ENCODE results near the gene SLC24A4.

SLC24A4 gene

DNA sequence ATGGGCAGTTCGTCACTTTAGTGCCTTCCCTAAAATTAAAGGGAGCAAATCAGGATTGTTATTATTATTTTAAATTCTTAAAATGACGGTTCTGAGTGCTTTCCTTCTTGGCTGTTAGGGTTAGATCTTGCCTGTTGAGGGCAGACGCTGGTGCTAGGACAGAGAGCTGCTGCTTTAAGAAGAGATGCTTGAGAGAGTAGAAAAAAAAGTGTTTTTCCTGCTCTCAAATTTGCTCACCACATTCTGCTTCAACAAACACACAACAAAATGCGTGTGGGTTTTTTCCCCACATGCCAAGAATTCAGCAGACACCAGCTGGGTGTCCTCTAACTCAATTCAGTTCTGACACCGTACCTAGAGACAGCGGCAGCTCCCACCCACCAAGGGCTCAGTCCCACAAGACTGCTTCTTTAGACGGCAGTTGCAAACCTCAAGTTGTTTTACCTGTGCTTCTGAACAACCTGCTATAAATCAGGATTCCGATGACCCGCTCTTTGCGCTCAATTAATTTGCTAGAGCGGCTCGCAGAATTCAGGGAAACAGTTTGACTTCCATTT is 114.8 kb downstream of the SLC24A4 start:
- no peak for DNase-seq (ENCODE audit: low read depth)

- DNase-seq (ENCODE audit: low read depth), result no peak
These were observed 116.8 kb downstream of the SLC24A4 start for GRCh38 chr14:92439537-92440344.

DNA sequence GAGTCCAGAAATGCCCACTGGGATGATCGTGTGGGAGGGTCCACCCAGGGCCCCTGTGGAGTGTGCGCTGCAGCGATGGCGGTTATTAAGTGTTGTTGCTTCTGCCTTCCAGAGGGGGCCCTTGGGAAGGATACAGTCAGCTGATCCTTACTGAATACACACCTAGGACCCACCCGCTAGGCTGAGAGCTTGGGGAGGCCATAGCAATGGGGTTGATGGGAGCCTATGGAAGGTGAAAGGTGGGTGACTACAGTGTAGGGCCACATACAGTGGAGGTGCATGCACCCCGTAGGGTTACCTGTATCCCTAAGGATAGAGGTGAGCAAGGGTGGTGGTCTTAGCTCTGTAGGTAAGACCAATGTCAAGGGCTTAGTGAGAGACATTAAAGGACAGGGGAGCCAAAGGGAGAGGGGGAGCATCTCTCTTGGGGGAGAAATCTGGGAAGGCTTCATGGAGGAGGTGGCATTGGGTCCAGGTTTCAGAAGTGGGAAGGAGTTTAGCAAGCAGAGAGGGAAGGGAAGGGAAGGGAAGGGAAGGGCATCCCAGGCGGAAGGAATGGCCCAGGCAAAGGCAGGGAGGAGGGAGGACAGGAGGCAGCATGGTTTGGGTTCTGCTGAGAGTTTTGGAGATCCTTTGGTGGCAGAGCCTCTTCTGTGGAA is 117.5 kb downstream of the SLC24A4 start:
- no peak for DNase-seq (ENCODE audit: low read depth)

DNA sequence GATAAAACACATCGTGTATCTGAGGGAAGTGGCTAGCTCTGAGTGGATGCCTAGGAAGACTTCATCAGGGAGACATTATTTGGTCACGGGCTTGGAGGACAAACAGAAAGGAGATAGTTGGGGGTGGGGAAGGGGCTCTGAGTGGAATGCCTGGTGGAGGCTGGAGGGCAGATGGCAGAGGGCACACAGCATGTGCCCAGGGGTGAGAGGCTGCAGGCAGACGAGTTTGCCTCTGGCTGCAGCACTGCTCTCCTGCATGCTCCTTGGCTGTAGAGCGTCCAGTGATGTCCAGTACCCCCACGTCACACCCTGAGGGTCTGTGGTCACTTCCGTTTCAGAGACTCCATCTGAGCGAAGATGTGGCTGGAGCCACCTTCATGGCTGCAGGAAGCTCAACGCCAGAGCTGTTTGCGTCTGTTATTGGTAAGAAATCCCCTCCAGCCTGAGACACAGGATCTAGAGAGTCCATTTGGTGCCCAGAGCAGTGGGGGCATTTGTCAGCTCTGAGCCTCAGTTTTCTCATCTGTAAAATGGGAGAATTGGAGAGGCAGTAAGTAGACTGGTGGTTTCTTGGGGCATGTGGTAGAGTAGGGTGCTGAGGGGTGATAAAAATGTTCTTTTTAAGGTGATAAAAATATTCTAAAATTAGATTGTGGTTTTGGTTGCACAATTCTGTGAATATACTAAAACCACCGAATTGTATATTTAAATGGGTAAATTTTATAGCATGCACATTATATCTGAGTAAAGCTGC is 119.0 kb downstream of the SLC24A4 start:
- DNase-seq (ENCODE audit: low read depth), result no peak

GRCh38 chr14:92443167-92443566 is 120.2 kb downstream of the SLC24A4 start:
- no peak for DNase-seq (ENCODE audit: low read depth)

GRCh38 chr14:92443741-92444140 is 120.8 kb downstream of the SLC24A4 start:
- DNase-seq (ENCODE audit: low read depth), result no peak

- DNase-seq (ENCODE audit: low read depth), result no peak
These were observed 123.8 kb downstream of the SLC24A4 start for GRCh38 chr14:92446771-92447170.

GRCh38 chr14:92447416-92448197 is 124.6 kb downstream of the SLC24A4 start:
- DNase-seq (ENCODE audit: low read depth), result no peak

DNA sequence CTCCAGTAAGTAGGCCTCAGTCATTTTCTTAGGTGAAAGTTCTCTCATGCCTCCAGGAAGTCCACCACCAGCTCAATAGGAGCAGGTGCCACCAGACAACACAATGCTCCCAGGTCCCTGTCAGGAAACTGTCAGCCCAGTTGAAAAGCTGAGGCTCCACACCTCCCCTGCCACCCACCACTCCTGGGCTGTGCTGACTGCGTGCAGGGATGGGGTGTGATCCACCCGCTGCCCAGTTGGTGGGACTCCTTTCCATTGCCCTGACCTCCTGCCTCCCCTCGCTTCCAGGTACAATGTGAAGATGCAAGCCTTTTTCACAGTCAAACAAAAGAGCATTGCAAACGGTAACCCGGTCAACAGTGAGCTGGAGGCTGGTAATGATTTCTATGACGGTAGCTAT is 125.8 kb downstream of the SLC24A4 start:
- DNase-seq (ENCODE audit: low read depth), result no peak

DNA sequence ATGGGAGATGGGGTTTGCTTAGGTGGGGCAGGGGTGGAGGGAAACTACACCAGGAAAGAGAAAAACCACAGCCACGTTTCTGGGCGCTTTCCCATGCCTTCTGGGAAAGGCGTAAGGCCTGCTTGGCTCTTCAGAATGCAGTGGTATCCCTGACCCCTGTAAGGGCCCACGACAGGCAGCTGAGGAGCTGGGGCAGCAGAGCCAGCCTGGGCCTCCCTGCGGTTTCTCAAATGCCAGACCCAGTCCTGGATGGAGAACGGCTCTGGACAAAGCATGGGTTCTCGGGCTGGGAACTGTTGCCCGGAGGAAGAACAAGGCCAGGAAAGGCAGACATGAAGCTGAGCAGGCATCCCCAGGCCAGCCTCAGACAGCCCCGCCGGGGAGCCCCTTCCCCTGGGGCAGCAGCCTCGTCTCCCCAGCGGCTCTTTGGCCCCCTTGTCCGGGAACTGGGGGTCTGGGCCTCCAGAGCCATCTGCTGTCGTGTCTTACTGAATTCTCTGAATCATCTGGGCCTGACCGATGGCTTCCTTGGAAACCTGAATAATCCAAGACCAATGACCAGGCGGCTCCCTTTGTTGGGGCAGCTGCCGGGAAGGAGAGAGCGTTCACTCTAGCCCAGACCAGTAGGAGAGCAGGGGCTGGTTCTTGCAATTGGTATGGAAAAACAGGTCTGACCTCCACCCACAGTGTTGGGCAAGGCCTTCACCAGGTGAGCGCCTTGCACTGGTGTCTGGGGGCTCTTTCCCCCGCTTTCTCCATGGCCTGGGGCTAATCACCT is 126.6 kb downstream of the SLC24A4 start:
- no peak for DNase-seq (ENCODE audit: low read depth)

DNA sequence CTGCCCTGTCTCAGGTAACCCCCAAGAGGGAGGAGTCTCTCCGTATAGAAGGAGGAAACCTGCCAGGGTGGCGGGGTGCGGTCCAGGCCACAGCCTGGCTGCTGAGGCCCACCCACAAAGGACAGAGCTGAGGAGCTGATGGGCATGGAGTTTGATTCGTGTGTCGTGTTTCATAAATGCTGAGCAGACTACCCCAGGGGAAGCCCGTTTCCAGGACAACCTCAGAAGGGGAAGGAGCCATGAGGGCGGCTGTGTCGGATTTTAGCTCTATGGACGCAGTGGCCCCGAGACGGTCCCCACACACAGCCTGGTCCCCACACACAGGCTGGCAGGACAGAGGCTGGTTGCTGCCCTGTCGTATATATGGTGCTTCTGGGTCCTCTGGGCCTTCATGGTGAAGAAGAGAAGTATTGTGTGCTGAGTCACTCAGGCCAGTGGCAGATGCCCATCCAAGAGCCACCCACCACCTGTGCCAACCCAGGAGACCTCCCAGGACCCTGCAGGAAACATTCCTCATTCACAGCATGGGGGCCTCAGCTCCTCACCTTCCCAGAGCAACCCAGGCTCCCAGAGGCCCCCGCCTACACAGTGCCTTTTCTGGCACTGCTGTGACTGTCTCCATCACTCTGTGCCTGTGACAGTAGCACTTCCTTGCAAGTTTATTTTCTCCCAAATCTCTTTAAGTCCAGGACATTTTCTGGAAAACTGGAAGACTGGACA is 127.5 kb downstream of the SLC24A4 start:
- no peak for DNase-seq (ENCODE audit: low read depth)

- DNase-seq (ENCODE audit: low read depth), result no peak
These were observed 128.3 kb downstream of the SLC24A4 start for GRCh38 chr14:92451245-92451644.

DNA sequence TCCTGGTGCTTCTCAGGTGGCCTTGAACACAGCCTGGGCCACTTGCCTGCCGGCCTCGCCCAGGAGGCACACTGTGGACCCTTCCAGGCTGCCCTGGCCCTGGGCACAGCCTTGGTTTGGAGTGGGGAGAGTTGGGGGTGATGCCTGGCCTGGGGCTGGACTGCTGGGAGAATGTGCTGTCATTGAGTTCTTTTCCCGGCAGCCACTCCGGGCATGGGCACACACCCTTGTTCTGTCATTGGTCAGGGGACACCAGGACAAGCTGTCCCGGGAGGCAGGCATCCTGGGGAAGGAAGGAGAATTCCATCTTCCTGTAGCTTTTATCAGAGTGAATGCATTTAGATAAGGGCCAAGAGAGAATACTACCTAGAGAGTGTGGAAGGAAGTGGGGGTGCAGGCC is 128.8 kb downstream of the SLC24A4 start:
- DNase-seq (ENCODE audit: low read depth), result no peak

- no peak for DNase-seq (ENCODE audit: low read depth)
These were observed 129.5 kb downstream of the SLC24A4 start for GRCh38 chr14:92452471-92452870.

GRCh38 chr14:92453691-92454090 is 130.7 kb downstream of the SLC24A4 start:
- no peak for DNase-seq (ENCODE audit: low read depth)

GRCh38 chr14:92455231-92455630 is 132.3 kb downstream of the SLC24A4 start:
- DNase-seq (ENCODE audit: low read depth), result no peak

DNA sequence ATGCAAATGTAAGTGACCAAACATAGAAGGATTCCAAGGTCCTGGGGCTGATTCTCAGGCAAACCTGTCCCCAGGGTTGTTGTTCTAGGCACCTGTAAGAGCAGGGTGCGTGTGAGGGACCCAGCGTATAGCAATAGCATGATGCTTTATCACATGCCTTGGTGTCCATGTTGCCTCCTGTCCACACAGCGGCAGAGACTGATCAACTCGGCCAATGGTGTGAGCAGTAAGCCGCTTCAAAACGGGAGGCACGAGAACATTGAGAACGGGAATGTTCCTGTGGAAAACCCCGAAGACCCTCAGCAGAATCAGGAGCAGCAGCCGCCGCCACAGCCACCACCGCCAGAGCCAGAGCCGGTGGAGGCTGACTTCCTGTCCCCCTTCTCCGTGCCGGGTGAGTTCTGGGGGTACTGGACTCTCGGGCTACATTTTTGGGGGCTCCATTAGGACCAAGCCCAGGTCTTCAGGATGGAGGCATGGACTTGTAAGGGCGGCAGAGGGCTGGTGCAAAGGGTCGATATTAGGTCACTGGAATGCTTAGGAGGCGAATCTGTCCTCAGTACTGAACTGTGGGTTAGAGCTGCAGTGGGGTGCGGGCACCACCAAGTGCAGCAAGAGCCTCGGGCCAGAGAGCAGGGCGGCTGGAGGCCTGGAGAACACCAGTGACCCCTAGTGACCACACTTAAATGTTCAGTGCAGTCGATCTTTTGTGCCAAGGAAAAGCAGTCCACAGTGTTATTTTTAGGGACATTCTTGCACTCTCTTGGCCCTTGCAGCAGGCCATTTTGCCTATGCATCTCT is 133.4 kb downstream of the SLC24A4 start:
- peak; percentile 45 for DNase-seq (ENCODE audit: low read depth)

GRCh38 chr14:92457016-92457565 is 134.1 kb downstream of the SLC24A4 start:
- DNase-seq (ENCODE audit: low read depth), result no peak
